Raji (cell line): ENCODE measurements around the gene ZNF296.

Source experiments
- POLR2A ChIP-seq: IDR thresholded peaks from 2 replicates; pipeline ENCODE4 v1.6.1; 2011; ENCODE audit warnings: low read depth, low read length, control low read depth; ENCODE audit not compliant: insufficient read depth

ZNF296 gene

DNA sequence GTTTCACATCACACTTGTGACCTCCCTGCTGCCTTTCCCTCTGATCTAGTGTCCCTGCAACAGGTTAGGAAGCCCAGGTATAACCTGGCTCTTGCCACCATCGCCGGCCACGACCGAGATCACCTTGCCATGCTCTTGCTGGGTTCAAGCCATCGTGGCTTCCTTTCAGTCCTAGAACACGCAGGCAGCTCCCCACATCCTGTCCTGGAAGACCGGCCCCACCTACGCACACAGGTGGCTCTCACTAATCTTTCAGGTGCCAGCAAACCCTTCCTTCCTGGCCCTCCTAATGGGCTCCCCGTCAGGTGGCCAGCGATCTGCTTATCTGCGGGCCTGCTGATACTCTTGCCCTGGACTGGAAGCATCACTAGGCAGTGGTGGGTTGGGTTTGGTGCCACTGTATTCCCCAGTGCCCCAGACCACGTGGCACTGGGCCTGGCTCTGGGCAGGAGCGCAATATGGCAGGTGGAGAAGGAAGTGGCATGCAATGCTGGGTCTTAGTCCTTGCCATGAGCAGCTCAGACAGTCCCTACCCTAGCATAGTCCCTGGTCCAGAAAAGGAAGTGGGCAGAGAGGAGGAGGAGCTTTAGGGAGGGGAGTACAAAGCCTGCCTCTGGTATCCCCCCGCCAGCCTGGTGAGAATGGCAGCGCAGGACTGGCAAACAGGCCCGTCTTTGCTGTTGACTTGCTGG, 28.5 kb upstream of the ZNF296 start:
- no peak for TF ChIP-seq POLR2A

DNA sequence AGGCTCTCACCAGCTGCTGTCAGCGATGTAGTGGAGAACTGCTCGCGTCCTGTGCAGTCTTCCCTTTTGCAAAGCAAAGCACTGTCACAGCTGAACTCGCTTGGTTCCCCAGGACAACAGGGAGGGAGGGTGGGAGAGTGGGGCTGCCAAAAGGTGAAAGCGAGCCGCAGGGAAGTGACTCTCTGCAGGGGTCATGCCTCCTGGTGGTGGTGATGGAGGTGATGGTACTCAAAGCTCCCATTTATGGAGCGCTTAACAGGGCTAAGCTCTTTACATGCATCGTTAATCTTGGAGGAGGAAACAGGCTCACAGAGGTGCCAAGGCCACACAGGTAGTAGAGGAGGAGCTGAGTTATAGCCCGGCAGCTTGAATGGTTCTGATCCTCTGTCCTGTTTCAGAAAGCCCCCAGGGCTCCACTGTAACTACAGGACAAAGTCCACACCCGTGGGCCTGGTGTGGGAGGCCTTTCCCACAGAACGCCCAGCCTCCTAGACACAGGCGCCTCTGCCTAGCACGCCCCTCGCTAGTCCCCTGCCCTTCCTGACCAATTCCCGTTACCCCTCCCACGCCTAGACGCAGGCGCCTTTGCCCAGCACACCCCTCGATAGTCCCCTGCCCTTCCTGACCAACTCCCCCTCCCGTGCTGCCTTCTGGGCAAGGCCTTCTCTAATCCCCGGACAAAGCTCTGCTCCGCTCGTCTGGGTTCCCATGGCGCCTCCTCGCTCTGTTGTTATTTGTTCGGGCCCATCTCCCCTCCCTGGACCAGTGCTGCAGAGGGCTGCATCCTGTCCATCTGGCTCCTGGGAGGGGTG, 27.4 kb upstream of the ZNF296 start:
- TF ChIP-seq POLR2A: no peak

DNA sequence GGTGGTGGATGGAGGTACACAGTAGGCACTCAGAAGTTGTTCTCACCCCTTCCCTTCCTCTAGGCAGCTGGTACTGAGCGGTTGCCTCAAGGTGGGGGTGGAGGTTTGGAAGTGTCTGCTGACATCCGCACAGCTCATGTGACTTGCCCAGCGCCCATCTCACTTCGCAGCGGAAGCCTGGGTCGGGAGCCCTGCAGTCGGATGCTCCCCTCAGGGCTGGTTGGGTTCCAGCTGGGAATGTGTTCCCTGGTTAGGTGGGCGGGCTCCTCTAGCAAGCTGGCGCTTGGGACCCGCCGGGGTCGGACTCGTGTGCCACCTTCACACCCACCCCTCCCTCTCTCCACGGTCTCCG, 26.9 kb upstream of the ZNF296 start:
- no peak for TF ChIP-seq POLR2A

DNA sequence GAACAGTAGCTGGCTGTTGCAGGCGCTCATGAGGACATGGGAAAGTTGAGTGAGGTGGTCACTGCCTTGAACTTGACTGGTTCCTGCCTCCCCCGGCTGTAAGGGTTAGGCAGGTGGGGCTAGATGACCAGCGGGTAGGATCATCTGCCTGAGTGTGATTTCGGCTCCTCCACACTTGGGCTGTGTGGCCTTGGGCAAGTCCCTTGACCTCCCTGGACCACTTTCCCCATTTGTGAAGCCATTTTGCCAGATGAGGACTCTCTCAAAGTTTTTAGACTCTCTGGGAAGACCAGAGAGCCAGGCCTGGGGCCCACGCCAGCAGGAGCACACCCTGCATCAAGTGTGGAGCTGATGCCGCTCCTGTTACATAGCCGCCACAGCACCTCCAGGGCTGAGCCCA, 26.2 kb upstream of the ZNF296 start:
- no peak for TF ChIP-seq POLR2A

DNA sequence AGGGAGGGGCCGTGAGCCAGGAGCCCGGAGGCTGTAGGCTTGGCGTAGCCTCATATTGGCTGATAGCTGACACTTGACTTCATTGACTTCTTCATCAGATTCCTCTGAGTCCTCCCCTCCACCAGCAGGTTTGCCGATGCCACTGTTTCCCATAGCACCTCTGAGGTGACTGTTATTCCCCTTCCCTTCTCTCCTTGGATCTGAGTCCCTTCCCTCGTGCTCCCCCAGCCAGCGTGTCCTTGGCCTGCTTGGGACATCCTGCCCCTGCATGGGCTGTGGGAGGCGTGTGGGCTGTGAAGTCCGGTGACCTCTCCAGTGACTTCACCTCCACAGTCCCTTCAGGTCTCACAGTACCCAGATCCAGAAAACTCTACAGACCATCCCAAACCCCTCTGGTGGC, 25.5 kb upstream of the ZNF296 start:
- no peak for TF ChIP-seq POLR2A

DNA sequence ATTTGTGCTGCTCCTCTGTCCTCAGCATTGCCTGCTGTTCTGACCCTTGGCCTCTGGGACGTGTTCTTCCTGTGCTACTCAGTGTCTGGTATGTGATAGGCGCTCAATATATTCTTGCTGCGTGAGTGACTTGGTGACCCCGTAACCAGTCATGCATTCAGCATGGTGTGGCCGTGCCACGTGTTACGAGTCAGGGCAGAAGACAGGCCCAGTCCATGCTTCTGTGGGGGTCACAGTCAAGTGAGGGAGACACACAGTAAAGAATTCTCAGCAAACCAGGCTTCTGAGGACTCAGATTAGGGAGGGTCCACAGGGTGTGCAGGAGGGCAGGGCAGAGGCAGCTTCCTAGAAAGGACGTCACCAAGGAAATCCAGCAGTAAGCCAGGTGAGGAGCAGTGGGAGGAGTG, 24.6 kb upstream of the ZNF296 start:
- TF ChIP-seq POLR2A: no peak

DNA sequence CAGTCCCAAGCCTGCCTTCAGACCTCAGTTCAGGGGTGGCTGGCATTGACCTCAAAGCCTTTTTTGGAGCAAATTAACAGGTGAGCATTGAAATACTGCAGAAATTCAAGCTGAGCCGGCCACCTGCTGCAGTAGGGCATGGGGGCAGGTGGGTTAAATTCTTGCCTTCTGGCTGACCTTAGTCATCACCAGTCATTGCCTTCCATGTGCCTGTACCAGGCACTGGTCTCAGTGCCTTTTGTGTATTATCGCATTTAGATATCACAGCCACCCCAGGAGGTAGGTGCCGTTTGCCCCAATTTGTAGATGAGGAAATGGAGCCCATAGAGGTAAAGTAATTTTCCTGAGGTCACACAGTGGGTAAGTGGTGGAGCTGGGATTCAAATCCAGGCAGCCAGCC, 23.9 kb upstream of the ZNF296 start:
- TF ChIP-seq POLR2A: no peak

DNA sequence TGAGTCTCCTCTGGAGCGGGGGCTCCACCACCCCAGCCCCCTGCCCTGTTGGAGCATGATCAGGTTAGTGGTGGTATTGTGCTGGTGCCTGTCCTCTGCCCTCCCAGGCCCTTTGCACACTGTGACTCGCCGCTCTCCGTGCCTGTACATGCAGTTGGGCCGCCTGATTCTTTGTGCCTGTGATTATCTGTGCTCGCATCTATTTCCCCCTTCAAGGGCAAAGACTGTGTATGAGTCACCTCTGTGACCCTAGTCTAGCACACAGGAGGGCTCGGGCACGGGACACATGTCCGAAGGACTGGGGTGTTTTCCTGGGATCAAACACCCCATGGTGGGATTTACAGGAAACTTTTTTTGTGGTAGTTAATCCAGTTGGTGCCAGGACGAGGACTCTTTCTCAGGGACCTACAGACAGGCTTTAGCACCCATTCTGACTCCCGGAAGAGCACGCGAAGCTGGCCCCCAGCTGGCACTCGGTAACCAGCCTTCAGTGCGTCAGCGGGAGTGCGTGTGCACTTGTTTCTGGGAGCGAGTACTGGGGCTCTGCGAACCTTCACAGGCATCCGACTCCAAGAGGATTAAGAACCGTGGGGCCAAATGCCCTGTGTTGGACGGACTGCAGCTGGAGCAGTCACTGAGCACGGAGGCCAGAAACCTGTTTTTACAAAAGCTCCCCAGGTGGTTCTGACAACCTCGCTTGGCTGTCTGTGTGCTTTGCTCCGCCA, 23.4 kb upstream of the ZNF296 start:
- TF ChIP-seq POLR2A: no peak

DNA sequence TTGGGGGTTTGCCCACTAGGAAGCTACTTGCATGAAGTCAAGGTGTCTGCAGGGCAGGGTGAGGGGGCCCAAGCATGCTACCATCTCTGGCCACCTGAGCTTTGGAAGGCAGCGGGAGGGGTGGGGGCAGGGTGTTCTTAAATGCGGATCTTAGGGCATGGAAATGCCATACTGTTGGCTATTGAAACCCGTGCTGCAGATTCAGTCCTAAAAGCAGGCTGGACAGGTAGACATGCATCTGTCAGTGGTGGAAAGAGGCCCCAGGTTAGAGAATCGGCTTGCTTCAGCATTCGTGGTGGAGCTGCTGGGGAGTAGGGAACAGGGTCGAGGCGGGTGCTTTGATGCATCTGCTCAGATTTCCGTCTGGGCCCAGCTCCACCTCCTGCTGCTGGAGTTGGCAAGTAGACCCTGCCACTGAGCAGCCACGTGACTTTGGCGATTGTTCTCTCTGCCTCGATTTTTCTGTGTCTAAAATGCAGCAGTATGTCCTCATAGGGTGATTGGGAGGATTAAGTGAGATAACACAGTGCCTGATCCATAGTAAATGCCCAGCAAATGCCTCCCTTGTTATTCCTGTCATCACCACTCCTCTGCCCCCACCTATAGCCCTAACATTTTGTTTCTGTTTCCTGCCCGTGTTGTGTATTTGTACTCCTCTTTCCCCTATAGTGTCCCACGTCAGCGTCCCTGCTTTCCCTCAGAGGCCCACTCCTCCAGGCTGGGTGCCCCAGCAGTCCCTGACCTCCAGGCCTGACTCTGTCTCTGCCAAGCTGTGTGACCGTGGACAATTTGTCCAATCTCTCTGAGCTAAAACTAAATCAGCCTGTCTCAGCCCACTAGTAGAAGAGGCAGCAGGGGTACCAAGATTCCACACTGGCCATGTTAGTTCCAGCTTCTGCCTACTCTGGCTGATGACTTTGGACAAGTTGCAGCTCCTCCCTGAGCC, 22.5 kb upstream of the ZNF296 start:
- no peak for TF ChIP-seq POLR2A

DNA sequence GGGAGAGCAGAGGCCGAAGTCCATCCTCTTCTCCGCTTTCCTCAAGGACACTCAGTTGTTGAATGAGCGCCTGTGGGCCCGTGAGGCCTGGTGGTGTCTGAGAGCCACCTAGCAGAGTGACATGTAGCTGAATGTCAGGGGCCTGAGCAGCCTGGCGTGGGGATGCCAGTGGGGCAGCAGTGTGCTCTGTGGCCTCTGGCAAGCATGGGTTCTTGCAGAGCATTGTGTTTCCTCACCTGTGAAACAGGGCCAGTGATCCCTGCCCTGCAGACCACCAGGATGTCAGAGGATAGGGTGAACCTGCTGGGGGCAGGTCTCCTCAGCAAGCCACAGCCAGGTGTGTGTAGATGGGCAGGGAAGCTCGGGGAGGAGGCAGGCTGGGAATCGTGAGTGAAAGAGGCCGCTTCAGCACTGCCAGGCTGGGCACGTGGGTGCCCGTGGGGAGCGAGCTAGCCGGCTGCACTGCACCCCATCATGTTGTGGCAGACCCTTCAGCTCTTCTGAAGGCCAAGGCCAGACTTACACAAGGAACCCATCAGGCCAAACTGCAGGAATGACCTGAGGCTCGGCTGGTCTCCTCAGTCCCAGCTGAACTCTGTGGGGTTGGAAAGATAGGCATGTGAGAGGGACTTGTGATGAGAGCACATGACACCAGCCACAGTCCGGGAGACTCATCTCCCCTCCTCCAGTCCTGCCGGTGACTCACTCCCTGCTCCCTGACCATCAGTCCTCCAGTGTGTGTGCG, 21.7 kb upstream of the ZNF296 start:
- no peak for TF ChIP-seq POLR2A

DNA sequence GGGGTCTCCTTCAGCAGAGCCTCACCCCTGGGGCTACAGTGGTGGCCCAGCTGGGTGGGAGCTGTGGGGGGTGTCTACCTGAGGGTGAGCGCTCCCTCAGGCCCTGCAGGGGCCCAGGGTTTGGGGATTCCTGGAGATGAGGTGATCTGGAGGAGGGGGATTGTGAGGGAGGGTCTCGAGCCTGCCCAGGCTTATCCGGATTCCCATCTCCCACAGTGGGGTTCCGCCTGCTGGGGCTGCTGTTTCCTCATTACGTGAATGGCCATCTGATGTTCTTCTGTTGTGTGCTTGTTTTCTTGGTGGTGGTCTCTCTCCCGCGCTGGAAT, 21.1 kb upstream of the ZNF296 start:
- no peak for TF ChIP-seq POLR2A

DNA sequence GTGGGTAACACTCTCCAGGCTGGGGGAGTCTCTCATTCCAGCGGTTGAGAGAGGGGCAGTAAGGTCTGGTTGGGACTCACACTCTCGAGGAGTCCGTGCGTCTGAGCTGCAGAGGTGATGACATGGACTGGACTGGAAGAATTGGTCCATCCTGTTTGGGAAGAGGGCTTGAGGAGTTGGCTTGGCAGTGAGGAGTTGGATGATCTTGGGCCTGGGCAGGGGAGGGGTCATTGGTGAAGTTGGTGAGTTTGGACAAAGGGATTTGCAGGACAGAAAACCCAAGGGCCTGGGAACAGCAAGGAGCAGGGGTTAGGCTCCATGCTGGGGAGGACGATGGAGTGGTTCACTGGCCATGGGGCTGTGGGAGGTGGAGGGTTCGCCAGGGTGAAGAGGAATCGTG, 20.4 kb upstream of the ZNF296 start:
- no peak for TF ChIP-seq POLR2A

DNA sequence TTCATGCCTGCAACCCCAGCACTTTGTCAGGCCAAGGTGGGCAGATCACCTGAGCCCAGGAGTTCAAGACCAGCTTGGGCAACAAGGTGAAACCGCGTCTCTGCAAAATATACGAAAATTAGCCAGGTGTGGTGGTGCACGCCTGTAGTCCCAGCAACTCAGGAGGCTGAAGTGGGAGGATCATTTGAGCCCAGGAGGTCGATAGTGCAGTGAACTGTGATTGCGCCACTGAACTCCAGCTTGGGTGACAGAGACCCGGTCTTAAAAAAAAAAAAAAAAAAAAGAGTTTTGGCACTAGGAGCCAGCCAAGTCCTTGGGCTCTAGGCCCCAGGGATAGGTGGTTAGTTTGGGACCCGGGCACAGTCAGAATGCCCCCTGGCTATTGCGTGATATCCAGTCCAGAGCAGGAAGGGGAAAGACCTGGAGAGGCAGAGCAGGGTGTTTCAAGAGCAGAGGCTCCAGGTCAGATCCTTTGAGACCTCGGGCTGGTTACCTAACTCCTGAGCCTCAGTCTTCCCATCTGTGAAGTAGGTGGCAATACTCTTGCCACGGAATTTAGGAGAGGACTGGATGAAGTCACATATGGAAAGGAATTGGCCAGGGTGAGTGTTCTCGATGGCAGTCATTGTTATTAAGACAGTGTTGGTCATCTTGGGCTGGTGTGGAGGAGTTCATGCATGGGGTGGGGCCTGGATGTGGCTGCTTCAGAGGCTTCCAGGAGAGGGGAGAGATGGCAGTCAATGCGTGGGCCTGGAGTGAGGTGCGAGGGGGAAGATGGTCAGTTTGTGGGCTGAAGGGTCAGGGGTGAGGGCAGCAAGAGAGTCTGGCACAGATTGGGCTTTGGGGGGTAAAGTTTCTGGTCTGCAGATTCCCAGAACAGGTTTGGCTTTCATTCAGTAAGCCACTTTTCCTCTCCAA, 19.5 kb upstream of the ZNF296 start:
- TF ChIP-seq POLR2A: no peak
